ENCODE measurements around the gene PCYT2.

The PCYT2 gene

GRCh38 chr17:81942167-81942553, 31.0 kb upstream of the PCYT2 start:
- DNase-seq (ENCODE audit: low read depth) = no peak

DNA sequence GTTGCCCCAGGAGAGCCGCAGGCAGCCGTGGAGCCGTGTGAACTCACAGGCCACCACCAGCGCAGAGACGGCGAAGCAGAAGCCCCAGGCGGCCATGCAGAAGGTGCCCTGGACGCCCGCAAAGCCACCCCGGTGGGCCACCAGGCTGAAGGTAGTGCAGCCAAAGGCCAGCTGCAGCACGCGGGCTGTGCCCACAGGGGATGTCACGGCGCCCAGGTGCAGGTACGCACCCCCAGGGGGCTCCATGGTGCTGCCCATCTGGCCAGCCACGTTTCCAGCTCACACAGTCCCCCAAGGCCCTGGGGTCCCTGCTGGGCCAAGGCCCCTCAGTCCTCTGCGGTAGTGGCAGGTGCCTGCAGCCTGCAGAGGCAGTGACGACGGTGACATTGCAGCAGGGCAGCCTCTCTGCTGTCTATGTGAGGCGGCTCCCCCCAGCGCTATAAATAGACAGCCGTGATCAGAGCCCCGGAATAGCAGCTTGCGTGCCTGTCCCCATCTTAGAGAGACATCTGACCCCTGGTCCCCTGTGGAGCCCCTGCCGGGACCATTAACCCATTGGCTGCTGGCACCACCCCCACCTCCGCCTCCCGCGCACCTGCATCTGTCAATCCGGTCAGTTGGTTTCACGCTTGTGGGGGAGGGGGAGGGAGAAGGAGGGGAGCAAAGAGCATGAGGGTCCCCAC, 30.4 kb upstream of the PCYT2 start:
- no peak for DNase-seq (ENCODE audit: low read depth)

- DNase-seq (ENCODE audit: low read depth) = no peak
Observed at GRCh38 chr17:81940538-81941483, 29.6 kb upstream of the PCYT2 start.

DNA sequence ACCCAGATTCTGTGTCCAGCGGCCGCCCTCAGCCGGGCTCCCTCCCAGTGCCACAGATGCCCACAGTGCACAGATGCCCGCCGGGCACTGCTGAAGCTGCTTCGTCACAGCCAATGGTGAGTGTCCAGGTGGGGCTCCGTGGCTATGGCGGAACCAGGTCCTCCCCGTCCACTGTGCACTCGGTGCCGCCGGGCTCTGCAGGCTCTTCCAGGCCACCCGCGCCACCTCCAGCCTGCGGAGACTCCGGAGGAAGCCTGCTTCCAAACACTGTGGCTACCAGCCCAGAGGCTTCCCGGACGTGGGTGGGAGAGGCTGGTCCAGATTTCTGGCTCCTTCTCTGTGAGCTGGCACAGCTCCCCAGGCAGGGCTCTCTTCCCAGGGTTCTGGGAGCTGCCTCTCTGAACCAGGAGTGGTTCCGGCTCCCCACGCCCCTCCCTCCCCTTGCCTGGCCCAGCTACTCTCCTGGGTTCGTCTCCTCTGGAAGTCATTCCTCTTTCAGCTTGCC, 28.7 kb upstream of the PCYT2 start:
- peak; percentile 52 for DNase-seq (ENCODE audit: low read depth)

GRCh38 chr17:81939218-81939617, 28.0 kb upstream of the PCYT2 start:
- DNase-seq (ENCODE audit: low read depth) = no peak

DNA sequence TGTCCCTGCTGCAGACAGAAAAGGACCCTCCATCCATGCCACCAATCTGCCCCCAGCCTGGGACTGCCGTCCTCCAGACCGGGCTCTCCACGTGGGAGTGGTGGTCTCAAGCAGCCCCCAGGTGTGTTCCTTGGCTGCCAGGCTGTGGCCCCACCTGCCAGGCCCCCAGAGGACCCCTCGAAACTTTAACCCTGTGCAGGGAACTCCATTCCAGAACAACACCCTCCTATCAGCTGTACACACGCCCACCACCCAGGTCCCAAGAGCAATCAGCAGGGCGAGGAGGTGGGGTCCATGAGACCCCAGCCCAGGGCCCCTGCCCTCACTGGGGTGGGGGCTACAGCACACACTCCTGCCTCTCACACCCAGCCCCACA, 24.5 kb upstream of the PCYT2 start:
- no peak for DNase-seq (ENCODE audit: low read depth)

- no peak for DNase-seq (ENCODE audit: low read depth)
Observed at GRCh38 chr17:81934850-81935708, 23.9 kb upstream of the PCYT2 start.

DNA sequence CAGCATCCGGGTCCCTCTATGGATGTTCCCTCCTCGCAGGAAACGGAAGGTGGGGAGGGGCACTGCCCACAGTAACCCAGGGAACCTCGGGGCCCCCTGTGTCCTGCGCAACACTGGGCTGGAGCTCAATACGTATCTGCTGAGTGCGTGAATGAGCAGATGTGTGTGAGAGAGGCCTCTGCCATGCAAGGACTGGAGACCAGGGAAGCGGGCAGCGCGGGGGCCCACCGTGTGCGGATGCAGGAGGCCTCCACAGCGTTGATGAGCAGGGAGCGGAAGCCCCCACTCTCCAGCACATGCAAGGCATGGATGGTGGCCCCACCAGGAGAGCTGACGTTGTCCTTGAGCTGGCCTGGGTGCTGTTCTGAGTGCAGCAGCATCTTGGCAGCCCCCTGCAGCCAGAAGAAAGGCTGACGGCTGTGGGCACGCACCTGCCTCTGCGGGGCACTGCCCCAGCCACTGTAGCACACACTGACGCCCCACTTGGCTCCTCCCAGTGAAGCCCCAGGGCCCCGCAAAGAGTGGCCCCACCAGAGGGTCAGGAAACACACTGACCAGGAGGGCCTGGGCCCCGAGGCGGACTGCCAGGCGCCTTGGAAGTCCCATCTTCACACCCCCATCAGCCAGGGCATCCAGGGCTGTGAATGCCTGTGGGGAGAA, 23.0 kb upstream of the PCYT2 start:
- no peak for DNase-seq (ENCODE audit: low read depth)

GRCh38 chr17:81933178-81933699, 22.0 kb upstream of the PCYT2 start:
- DNase-seq (ENCODE audit: low read depth) = no peak

DNA sequence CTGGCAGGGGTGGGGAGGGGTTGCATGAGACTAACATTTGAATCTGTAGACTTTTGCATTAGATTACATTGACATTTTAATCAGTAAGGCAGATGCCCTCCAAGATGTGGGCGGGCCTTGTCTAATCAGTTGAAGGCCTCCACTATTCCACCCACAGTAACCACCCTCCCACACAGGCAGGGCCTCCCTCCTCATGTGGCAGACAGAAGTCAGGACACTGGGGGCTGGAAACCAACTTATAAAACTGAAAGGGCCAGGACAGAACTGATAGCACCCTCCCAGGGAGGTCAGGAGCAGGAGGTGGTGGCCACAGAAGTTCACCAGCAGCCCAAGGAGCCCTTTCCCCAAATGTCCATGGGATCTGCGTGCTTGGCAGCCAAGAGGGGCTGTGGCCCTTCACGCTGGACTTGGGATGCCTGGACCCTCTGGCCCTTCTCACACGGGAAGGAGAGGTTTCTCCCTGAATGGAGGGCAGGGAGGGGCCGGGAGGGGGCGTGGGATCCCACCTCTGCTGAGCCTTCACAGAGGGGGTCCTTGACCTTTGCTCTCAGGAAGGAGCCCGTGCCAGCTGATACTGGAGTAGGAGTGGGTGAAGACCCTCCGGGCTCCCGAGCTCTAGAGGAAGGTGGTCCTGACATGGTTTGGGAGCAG, 21.3 kb upstream of the PCYT2 start:
- DNase-seq (ENCODE audit: low read depth) = no peak

DNA sequence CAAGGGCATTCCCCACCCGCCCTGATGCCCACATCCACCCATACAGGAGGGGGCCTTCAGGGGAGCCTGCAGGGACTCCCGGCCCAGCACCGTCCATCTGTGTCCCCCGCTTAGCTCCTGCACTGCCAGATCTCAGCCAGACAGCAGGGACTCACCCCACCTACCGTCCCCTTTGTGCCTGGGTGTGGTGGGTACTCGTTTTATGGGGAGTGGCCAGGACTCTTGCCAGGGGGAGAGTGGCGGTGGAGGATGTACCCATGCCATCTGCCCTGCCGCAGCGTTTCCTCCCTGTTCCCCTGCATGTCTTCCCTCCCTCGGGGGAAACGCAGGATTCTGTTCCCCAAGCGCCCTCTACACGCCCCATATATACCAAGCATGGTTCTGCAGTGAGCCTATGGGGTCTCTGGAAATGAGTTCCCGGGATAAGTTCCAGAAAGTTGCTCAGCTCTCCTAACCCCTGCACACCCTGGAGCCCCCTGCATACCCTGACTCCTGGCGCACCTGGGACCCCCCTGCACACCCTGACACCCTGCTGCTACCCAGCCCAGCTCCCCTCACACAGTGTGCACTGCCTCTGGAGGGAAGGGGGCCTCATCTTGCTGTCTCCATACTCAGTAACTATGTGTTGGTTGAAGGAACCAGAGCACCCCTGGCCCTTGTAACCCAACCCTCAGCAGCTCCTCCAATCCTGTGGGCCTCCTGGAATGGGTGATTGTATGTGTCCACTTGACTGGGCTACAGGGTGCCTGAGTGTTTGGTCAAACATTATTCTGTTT, 20.5 kb upstream of the PCYT2 start:
- no peak for DNase-seq (ENCODE audit: low read depth)

DNA sequence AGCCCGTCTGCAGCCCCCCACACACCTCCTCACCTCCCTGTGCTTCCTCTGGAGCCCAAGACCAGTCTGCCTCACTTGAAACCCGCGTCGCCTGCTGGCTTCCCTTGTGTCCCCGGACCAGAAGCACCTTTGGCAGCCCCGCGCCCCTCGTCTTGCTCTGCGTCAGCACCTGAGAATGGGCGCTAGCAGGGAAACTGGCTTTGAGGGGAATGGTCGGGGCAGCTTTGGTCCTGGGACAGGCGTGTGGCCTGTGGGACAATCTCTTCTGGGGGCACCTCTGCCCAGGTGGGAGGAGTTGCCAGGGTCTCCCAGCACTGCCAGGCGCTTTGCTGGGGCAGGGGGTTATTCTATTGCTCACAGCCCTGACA, 20.0 kb upstream of the PCYT2 start:
- no peak for DNase-seq (ENCODE audit: low read depth)

GRCh38 chr17:81930142-81931125, 19.2 kb upstream of the PCYT2 start:
- DNase-seq (ENCODE audit: low read depth) = no peak

DNA sequence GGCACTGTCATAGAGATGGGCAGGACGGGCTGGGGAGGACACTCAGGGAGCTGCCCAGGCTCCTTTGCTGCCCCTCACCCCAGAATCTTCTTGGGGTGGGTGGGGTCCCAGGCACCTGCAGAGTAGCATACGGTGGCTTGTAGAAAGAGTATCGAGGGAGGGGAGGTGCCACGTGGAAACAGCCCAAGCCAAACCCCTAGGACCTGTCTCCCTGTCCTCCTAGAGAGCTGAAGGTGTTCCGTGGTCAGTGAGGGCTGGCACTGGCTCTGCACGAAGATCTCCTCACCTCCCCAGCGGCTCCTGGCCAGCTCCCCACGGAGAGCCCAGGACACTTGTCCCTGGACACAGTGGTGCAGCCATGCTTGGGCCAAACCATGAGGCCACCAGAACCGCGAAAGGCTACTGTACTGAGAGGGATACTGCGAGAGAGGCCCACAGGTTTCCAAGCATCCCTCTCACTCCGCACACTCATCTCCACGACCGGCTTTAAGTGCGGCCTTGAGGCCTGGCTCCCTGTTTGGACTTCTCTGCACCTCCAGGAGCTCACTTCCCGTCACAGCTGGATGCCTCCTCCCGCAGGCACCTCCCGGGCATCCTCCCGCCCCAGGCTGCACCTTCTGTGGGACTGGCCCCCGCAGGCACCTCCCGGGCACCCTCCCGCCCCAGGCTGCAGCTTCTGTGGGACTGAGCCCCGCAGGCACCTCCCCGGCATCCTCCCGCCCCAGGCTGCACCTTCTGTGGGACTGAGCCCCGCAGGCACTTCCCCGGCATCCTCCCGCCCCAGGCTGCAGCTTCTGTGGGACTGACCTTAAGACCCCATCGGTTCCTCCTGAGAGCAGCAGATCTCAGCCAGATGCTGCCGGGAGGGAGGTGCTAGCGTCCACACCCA, 18.3 kb upstream of the PCYT2 start:
- DNase-seq (ENCODE audit: low read depth) = no peak

- DNase-seq (ENCODE audit: low read depth) = no peak
Observed at GRCh38 chr17:81928544-81929252, 17.5 kb upstream of the PCYT2 start.

DNA sequence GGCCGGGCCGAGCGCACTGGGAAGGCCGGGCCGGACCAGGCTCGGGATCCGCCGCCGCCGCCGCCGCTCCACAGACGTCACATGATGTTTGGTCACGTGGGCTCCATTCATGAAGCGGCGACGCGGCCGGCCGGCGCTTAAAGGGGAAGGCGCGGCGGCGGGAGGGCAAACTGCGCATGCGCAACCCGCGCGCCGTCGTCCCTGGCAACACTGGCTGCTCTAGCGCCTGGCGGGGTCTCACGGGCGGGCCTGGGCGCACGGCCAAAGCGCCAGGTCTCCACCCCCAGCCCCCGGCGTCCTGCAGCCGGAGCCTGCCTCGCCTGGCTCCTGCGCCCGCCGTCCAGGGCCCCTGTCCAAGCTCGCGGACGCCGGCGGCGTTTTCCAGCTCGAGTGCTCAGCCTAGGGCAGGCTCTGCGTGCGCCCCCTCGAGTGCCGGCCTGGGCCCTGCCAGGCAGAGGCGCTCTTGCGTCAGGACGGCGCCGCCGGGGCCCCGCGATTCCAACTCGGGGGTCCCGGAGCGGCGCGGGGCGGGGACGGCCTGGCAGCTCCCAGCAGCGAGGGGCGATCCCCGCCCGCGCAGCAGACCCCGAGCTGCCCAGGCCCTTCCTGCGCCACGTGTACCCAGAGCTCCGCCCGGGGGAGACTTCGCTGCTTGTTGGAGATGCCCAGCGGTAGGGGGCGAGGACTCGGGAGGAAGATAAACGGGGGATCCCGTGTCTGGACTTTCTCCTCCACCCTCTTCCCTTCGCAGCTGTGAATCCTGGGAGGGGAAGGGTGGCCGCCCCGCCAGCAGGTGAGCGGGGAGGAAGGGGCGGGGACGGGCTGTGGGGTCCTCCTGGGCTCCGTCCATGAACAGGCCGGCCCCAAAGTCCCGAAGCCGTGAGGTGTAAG, 16.7 kb upstream of the PCYT2 start, which contains the start of gene MAFG:
Gene MAFG, minus strand, starts transcription at position 83 of the 891 bp plus-strand sequence. CDS start 4,550 bp downstream, outside the sequence.
- DNase-seq (ENCODE audit: low read depth) = peak; percentile 93
